NCI-H2029 (cell line): ENCODE measurements around the gene CSNK2B.

Experiments used
- DNase-seq: peaks from one replicate; lab custom pipeline; 2025; lab: John Stamatoyannopoulos, UW

Gene CSNK2B

DNA sequence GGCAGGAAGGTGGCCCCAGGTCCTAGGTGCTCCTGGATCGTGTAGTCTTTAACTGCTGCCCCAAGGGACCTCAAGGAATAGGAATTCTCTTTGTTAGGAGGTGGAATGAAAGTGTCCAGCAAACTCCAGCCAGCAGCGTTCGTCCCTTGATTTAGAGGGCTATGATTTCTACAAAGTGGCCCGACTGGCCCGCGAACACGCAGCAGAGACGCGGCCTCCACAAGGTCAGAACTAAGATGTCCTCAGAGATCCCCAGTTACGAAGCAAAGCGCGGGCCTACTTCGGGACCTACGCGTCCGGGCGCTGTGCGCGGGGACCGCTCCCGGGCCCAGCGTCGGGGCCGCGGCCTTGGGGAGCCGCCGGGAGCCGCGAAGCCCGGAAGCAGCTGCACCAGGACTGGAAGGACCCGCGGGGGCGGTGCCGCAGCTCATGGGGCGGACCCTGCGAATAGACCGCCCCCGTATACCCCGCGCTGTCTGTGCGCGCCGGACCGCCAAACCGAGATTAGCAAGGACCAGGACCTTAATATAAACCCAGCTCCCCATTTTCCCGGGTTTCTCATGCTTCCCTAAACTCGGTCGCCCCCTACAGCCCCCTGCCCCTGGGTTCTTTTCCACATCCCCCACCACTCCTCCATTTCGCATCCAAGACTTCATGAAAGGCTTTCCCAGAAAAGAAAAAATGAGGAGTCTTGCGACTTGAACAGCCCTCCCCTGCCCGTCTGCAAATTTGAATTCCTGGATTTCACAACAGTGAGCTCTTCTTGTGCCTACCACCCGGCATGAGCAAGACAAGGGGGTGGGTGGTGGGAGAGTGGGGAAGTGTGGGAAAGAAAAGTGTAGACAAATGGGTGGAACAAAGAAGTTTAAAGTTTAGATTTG is 5.3 kb upstream of the CSNK2B start, which contains the start of gene C6orf47:
C6orf47 (minus strand) TSS at position 398 of the 881 bp plus-strand sequence. CDS start 831 bp downstream, outside the sequence.
- DNase-seq = peak; percentile 67

DNA sequence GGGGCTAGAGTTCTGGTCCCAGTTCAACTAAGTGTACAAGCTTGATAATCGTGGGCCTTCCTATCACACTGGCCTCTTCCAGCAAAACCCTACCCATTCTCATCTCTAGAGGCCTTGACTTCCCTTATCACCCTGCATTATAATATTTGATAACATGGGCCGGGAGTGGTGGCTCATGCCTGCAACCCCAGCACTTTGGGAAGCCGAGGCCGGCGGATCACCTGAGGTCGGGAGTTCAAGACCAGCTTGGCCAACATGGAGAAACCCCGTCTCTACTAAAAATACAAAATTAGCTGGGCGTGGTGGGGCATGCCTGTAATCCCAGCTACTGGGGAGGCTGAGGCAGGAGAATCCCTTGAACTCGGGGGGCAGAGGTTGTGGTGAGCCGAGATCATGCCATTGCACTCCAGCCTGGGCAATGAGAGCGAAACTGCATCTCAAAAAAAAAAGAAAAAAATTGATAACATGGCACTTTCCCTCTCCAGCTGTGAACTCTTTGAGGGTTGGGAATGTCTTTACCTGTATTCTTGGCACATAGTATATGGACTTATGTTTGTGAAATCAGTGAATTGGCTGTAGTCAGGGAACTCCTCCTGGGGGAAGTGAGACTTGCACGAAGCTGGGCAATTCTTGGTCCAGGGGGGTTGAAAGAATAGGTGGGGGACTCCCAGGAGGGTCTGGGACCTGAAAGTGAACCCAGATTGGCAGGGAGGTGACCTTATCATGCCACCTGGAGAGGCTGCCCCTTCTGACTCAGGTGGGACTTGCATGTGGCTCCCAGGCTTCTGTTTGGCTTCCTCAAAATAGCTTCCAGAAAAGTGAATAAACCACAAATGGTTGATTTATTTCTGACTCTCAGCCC is 4.4 kb upstream of the CSNK2B start:
- DNase-seq = no peak

DNA sequence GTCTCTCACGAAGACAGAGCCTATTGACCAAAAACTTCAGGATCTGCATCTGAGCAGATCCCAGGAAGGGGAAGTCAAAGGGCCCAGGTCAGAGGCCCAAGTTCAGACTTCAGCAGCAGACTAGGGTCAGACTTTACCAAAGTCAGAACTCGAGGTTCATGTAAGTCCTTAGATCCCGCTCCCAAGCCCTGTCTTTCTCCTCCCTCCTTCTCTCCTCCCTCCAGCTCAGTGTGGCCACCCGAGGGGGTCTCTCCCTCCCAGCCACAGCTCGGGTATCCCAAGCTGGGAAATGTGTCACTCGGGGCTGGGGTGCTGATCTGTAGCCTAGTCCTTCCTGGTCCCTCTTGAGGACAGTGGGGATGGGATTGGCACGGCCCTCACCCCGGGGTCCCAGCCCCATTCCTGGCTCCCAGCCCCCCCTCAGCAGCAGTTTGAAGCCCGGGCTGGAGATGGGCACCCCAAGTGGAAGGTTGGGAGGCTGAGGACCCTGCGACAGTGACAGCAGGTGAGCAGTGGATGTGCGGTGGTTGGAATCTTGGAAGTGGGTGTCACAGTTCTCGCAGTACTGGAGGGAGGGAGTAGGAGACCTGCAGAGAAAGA is 3.7 kb upstream of the CSNK2B start:
- no peak for DNase-seq

- DNase-seq = no peak
Observed at GRCh38 chr6:31663126-31663960, 2.5 kb upstream of the CSNK2B start.

GRCh38 chr6:31663961-31664789 is 1.7 kb upstream of the CSNK2B start:
- DNase-seq = no peak

- peak; percentile 94 for DNase-seq
Observed at GRCh38 chr6:31664790-31665500, 935 bp upstream of the CSNK2B start, which contains the start of gene GPANK1. TSS of gene GPANK1 (minus strand) at chr6:31664997. CDS start at chr6:31664478, 519 bp downstream.

GRCh38 chr6:31666337-31666965 is 571 bp downstream of the CSNK2B start:
- DNase-seq = no peak

- DNase-seq = no peak
Observed at GRCh38 chr6:31669676-31670075, 3.8 kb downstream of the CSNK2B start, which contains the start of gene LY6G5B. TSS of gene LY6G5B (plus strand) at chr6:31669976. CDS start at chr6:31670951, 975 bp downstream.

GRCh38 chr6:31676322-31676903 is 10.5 kb downstream of the CSNK2B start:
- no peak for DNase-seq

DNA sequence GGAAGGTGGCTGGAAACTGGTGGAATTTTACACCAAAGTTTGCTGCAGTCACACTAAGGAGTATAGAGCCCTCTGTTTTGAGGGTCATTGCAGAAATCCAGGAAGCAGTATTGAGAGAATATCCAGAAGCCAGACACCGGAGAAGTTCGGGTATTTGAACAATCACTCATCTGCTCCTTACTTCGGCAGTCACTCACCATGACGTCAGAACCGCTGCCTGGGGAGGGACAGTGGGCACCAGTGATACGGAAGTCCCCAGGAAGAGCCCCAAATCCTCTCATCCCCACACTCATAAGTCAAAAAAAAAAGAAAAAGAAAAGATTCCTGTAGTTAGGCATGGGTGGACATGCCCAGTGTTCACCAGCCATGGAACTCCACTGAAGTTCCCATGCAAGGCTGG is 11.0 kb downstream of the CSNK2B start:
- no peak for DNase-seq

DNA sequence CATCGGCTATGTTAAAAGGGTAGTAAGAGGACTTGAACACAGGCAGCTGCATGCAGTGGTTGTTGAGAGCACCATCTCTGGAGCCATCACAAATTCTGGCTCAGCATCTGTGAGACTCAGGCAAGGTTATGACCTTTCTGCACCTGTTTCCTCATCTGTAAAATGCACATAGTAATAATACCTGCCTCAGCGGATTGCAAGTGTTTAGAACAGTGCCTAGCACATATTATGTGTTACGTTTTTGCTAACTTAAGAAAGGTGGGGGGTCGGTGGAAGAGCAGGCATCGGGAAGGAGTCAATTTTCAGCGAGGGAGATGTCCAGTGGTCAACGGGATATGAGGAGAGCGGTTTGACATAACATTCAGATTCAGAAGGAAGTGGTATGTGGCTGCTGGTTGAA is 12.1 kb downstream of the CSNK2B start:
- DNase-seq = no peak

- peak; percentile 87 for DNase-seq
Observed at GRCh38 chr6:31680226-31681134, 14.6 kb downstream of the CSNK2B start, which contains the start of gene LY6G5C. TSS of gene LY6G5C (minus strand) at chr6:31681067. CDS start at chr6:31680373, 694 bp downstream.

DNA sequence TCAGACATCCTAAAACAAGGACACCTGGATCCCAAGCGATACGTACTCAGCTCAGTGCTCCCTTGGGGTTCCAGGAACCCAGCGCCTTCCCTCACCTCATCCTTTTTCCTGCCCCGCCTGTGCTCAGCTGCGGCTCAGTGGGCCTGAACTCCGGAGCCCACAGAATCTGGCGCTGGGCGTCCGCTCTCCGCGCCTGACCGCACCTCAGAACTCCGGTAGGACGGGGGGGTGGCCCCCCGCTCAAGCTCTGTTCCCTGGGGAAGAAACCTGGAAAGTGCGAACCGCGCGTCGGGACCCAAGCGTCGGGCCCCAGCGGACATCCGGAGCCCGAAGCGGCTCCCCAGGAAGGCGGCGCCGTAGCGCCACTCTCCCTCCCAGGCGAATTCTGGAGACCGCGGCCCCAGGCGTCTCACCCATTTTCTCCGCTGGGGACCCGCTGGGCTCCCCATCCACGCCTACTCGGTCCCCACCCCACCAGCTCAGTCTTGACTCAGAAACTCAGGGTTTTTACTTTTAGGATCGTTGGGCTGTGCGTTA is 15.3 kb downstream of the CSNK2B start:
- DNase-seq = no peak

GRCh38 chr6:31683591-31683990 is 17.7 kb downstream of the CSNK2B start:
- DNase-seq = no peak

DNA sequence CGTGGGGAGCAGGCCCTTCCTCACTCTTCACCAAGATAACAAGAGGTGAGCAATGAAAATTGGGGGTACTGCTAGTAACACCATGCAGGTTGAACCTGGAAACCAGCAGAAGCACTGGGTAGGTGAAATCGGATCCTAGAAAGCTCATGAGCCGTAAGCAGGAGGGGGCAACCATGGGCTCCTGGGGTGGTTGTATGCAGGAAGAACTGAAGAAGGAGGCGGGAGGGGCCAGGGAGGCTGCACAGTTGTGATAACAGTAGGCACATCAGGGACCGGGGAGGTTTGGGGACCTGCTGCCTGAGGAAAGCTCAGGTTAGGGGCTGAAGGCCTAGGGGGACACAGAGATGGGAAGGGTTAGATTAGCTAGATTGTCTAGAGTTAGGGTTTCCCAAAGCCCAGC is 20.6 kb downstream of the CSNK2B start:
- no peak for DNase-seq

DNA sequence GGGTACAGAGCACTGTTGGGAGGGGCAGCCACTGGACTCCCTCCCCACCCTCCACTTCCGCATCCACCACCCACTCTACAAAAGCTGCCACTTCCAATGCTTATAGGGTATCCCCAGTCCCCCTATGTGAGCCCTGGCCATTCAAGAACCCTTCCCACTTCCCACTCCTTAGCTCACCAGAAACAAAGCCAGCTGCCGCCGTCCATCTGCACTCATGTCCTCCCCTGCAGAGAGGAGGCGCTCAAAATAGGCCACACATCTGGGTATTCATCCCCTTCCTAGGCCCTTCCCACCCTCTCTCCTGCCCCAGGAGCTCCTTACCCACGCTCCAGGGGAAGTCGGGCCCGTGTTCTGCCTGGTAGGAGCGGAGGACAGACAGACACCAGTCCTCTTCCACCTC is 21.4 kb downstream of the CSNK2B start:
- DNase-seq = no peak
